Activated CD8-positive, alpha-beta memory T cell treated with anti-CD3 and anti-CD28 coated beads, Interleukin-2, amount 50 U/mL, for 24 hours (primary cell): ENCODE results near the gene DCLRE1B.

ENCODE experiments used
- DNase-seq: peaks from one replicate; pipeline ENCODE4 v3.0.0-alpha.2; 2020; ENCODE audit errors: extremely low read depth

Gene DCLRE1B

GRCh38 chr1:113928187-113928930, 23.2 kb downstream of the DCLRE1B start:
- no peak for DNase-seq

- peak; percentile 79 for DNase-seq
Observed at GRCh38 chr1:113928941-113929749, 24.0 kb downstream of the DCLRE1B start, which contains the start of gene HIPK1. HIPK1 (plus strand) TSS chr1:113929324.

- DNase-seq = peak; percentile 33
Observed at GRCh38 chr1:113929750-113930498, 24.8 kb downstream of the DCLRE1B start.

GRCh38 chr1:113930499-113931161, 25.5 kb downstream of the DCLRE1B start:
- DNase-seq = peak; percentile 44

- no peak for DNase-seq
Observed at GRCh38 chr1:113931451-113931851, 26.3 kb downstream of the DCLRE1B start.

GRCh38 chr1:113934006-113934405, 28.9 kb downstream of the DCLRE1B start:
- DNase-seq = no peak

GRCh38 chr1:113934511-113935055, 29.5 kb downstream of the DCLRE1B start:
- no peak for DNase-seq

- no peak for DNase-seq
Observed at GRCh38 chr1:113935176-113935575, 30.1 kb downstream of the DCLRE1B start.

- DNase-seq = no peak
Observed at GRCh38 chr1:113935970-113936369, 30.8 kb downstream of the DCLRE1B start.

GRCh38 chr1:113937146-113937545, 32.0 kb downstream of the DCLRE1B start:
- DNase-seq = no peak

GRCh38 chr1:113938192-113938591, 33.1 kb downstream of the DCLRE1B start:
- DNase-seq = no peak

- DNase-seq = no peak
Observed at GRCh38 chr1:113940365-113941244, 35.5 kb downstream of the DCLRE1B start.

GRCh38 chr1:113941245-113941559, 36.1 kb downstream of the DCLRE1B start:
- no peak for DNase-seq

GRCh38 chr1:113942527-113942926, 37.4 kb downstream of the DCLRE1B start:
- DNase-seq = no peak

- no peak for DNase-seq
Observed at GRCh38 chr1:113943028-113943811, 38.1 kb downstream of the DCLRE1B start.

GRCh38 chr1:113945329-113945728, 40.2 kb downstream of the DCLRE1B start:
- DNase-seq = no peak

GRCh38 chr1:113946112-113946511, 41.0 kb downstream of the DCLRE1B start:
- no peak for DNase-seq

- no peak for DNase-seq
Observed at GRCh38 chr1:113946678-113947387, 41.7 kb downstream of the DCLRE1B start.
